HG03097 (cell line): ENCODE measurements around the gene NDUFA7.
"Not testable (repeated sequence)": the region's sequence is repeated elsewhere in the genome, so short reads cannot be mapped to it uniquely, and the experiment has no call there.

ENCODE experiments used
- ATAC-seq: cut with Tn5 transposase; IDR thresholded peaks from one replicate; pipeline ENCODE4 v1.9.1; 2021; ENCODE audit not compliant: unreplicated experiment, low FRiP score

NDUFA7 gene

GRCh38 chr19:8276508-8276907, 44.7 kb downstream of the NDUFA7 start:
- not testable (repeated sequence) for ATAC-seq

- no peak for ATAC-seq
Measured at GRCh38 chr19:8269724-8270123, 51.5 kb downstream of the NDUFA7 start.

- no peak for ATAC-seq
Measured at GRCh38 chr19:8265872-8266271, 55.3 kb downstream of the NDUFA7 start.

GRCh38 chr19:8264248-8264647, 56.9 kb downstream of the NDUFA7 start:
- ATAC-seq: not testable (repeated sequence)

- no peak for ATAC-seq
Measured at GRCh38 chr19:8262431-8262830, 58.7 kb downstream of the NDUFA7 start.

- ATAC-seq: no peak
Measured at GRCh38 chr19:8261881-8262280, 59.3 kb downstream of the NDUFA7 start.

- ATAC-seq: no peak
Measured at GRCh38 chr19:8261347-8261746, 59.8 kb downstream of the NDUFA7 start.
